Brain microvascular endothelial cell (primary cell): ENCODE data around the gene AMT.

Source experiments
- DNase-seq: peaks from one replicate; pipeline ENCODE4 v3.0.0-alpha.2; 2020
- H3K27ac ChIP-seq: fragments of 250-450 bp; sonication (Bioruptor Pico); 2 replicates; pipeline ENCODE4 v1.5.1; 2020; ENCODE audit warnings: mild to moderate bottlenecking, moderate library complexity
- H3K27me3 ChIP-seq: fragments of 250-450 bp; sonication (Bioruptor Pico); replicated peaks from 2 replicates; pipeline ENCODE4 v1.5.1; 2020; ENCODE audit warnings: mild to moderate bottlenecking
- H3K36me3 ChIP-seq: fragments of 250-450 bp; sonication (Bioruptor Pico); replicated peaks from 2 replicates; pipeline ENCODE4 v1.5.1; 2020; ENCODE audit warnings: mild to moderate bottlenecking
- H3K4me3 ChIP-seq: 2 replicates; pipeline ENCODE4 v1.5.1; 2011; ENCODE audit warnings: low read depth, mild to moderate bottlenecking, control low read depth, low read length, moderate library complexity
- in situ Hi-C: cut with HindIII; loops from 2 replicates; pipeline ENCODE4 v1.10.0; 2017; ENCODE audit warnings: low sequenced_read_pairs, low pct_ligation_motif_present
- TF ChIP-seq, protein P1 (sequence below): IDR thresholded peaks from 2 replicates; pipeline ENCODE4 v1.5.1; 2011; ENCODE audit warnings: low read depth, mild to moderate bottlenecking, moderate library complexity, low read length, control low read depth, inconsistent platforms; ENCODE audit errors: missing control alignments

AMT gene

GRCh38 chr3:49445391-49445790, 23.1 kb upstream of the AMT start:
- TF ChIP-seq, protein P1, sequence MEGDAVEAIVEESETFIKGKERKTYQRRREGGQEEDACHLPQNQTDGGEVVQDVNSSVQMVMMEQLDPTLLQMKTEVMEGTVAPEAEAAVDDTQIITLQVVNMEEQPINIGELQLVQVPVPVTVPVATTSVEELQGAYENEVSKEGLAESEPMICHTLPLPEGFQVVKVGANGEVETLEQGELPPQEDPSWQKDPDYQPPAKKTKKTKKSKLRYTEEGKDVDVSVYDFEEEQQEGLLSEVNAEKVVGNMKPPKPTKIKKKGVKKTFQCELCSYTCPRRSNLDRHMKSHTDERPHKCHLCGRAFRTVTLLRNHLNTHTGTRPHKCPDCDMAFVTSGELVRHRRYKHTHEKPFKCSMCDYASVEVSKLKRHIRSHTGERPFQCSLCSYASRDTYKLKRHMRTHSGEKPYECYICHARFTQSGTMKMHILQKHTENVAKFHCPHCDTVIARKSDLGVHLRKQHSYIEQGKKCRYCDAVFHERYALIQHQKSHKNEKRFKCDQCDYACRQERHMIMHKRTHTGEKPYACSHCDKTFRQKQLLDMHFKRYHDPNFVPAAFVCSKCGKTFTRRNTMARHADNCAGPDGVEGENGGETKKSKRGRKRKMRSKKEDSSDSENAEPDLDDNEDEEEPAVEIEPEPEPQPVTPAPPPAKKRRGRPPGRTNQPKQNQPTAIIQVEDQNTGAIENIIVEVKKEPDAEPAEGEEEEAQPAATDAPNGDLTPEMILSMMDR: no peak
- in situ Hi-C loops: no loop called here

GRCh38 chr3:49434731-49435130, 12.5 kb upstream of the AMT start:
- no peaks in the 10 kb centered on the region for H3K27me3 ChIP-seq
- in situ Hi-C loops: no loop called here
- no peak overlapping the region for H3K4me3 ChIP-seq
- no peaks in the 10 kb centered on the region for H3K36me3 ChIP-seq
- H3K27ac ChIP-seq: no peak overlapping the region
- no peak for DNase-seq
- TF ChIP-seq, protein P1: no peak

More at GRCh38 chr3:49445391-49445790, 23.1 kb upstream of the AMT start:
- Histone ChIP-seq H3K4me3 (no peak overlapping the region), H3K27me3 (no peaks in the 10 kb centered on the region), H3K36me3 (no peaks in the 10 kb centered on the region), H3K27ac (no peak overlapping the region)
- no peak for DNase-seq

DNA sequence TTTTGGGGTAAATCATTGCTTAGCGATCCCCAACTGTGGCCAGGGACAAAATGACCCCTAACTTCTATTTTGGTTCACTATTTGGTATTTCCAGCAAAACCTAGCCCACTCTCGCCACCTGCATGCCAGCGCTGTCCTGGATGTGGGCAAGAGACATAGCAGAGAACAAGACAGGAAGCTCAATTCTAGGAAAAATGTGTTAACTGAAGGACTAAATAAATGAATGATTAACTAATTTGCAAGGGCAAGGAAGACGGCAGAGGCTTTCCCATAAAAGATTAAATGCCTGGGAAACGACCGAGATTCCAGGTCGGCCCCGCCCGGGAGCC, 6.4 kb upstream of the AMT start:
- Histone ChIP-seq H3K27me3 (no peaks in the 10 kb centered on the region), H3K4me3 (peak overlapping the region; percentile 80), H3K27ac (peak overlapping the region; percentile 93), H3K36me3 (peaks cover 4% of the 10 kb centered on the region)
- TF ChIP-seq, protein P1: peak; percentile 25
- no peak for DNase-seq
- in situ Hi-C loops: no loop called here

GRCh38 chr3:49427586-49427985, 5.3 kb upstream of the AMT start:
- TF ChIP-seq, protein P1: no peak
- DNase-seq: no peak
- in situ Hi-C loops: no loop called here
- H3K27me3 ChIP-seq: no peaks in the 10 kb centered on the region
- peaks cover 4% of the 10 kb centered on the region for H3K36me3 ChIP-seq
- H3K4me3 ChIP-seq: no peak overlapping the region
- H3K27ac ChIP-seq: no peak overlapping the region

DNA sequence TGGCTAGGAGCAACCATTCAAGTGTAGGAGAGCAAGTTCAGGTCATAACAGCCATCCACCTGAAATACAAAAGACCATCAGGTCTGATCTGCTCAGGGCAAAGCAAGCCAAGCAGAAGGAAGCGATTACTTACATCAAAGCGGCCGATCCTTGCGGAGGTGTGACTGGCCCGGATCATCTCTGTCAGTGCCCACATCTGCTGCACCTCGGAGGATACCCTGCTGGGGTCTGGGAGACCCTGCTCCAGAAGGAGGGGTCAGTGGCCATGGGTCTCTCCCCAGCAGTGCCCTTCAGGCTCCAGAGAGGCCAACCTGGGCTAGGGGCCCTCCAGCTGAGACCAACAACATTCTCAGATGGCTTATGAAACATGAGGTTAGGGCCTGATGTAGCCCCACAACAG, 2.5 kb upstream of the AMT start:
- in situ Hi-C loops: no loop called here
- Histone ChIP-seq H3K27me3 (no peaks in the 10 kb centered on the region), H3K4me3 (no peak overlapping the region), H3K36me3 (peaks cover 4% of the 10 kb centered on the region), H3K27ac (no peak overlapping the region)
- TF ChIP-seq, protein P1: no peak
- DNase-seq: no peak

GRCh38 chr3:49421890-49422378, 339 bp downstream of the AMT start:
- in situ Hi-C loops: no loop called here
- peak overlapping the region; percentile 17 for H3K4me3 ChIP-seq
- no peak for DNase-seq
- H3K27ac ChIP-seq: peak overlapping the region; percentile 67
- no peaks in the 10 kb centered on the region for H3K27me3 ChIP-seq
- TF ChIP-seq, protein P1: no peak
- peaks cover 4% of the 10 kb centered on the region for H3K36me3 ChIP-seq
